Stomach (tissue), 9 donors: ENCODE results near the gene GRB10. TPM values are rescaled to one million over a fixed set of nuclear protein-coding genes. Genes with fewer than 3 reads are reported as not detected.
A peak's percentile ranks its signal among the peaks of the same experiment; 100 is the strongest.

Experiments used
- DNase-seq, 2 donors: peaks; one replicate each; pipeline versions ENCODE4 v3.0.0 to v3.0.0-alpha.2; 2013 to 2019
- H3K27ac ChIP-seq, 5 donors: fragments of 200-600 bp in 4 of 5; sonication (generic) in 4 of 5; one replicate each; pipeline ENCODE4 v1.5.1; 2013 to 2019; ENCODE audit warnings: mild to moderate bottlenecking in 1 of 5, moderate library complexity in 1 of 5
- H3K27me3 ChIP-seq, 3 donors: fragments of 200-600 bp; sonication (generic); one replicate each; pipeline ENCODE4 v1.5.1; 2017 to 2019; ENCODE audit warnings: mixed run types in 1 of 3
- H3K36me3 ChIP-seq, 4 donors: fragments of 200-600 bp; sonication (generic); 1 replicate in 3 of 4; 2 replicates in 1 of 4; pipeline ENCODE4 v1.5.1; 2016 to 2019
- H3K4me1 ChIP-seq, 4 donors: fragments of 200-600 bp; sonication (generic); one replicate each; pipeline ENCODE4 v1.5.1; 2016 to 2019
- H3K4me3 ChIP-seq, 4 donors: fragments of 200-600 bp; sonication (generic) in 3 of 4; one replicate each; pipeline ENCODE4 v1.5.1; 2016 to 2019; ENCODE audit warnings: mild to moderate bottlenecking in 1 of 4
- H3K9me3 ChIP-seq, 4 donors: fragments of 200-600 bp; sonication (generic); one replicate each; pipeline ENCODE4 v1.5.1; 2016 to 2019
- EP300 ChIP-seq: sonication (generic); formaldehyde crosslinking; IDR thresholded peaks from one replicate; pipeline ENCODE4 v1.6.1; 2017; ENCODE audit warnings: antibody characterized with exemption
- POLR2A ChIP-seq, 4 donors: fragments of 450-650 bp; IDR thresholded peaks; one replicate each; pipeline ENCODE4 v1.6.1; 2016; ENCODE audit warnings: antibody characterized with exemption in 4 of 4, control low read depth in 2 of 4, mild to moderate bottlenecking in 1 of 4, moderate library complexity in 1 of 4
- POLR2AphosphoS5 ChIP-seq, 3 donors: sonication (generic); formaldehyde crosslinking; IDR thresholded peaks; one replicate each; pipeline ENCODE4 v1.6.1; 2016; ENCODE audit warnings: antibody characterized with exemption in 3 of 3
- WGBS, 5 donors: extraction: QIAGEN DNeasy Blood & Tissue Kit in 3 of 5; methylation state at CpG; one replicate each; pipeline versions ENCODE4 v1.1.5 to v1.1.7; 2013 to 2018; 5-methylcytosine and 5-hydroxymethylcytosine counted together
- intact Hi-C: fragments of 100-400 bp; cut with DNase I; formaldehyde crosslinking; loops from one replicate; pipeline ENCODE4 v1.15.1; 2023; ENCODE audit warnings: low total_unique reads
- polyA plus RNA-seq, 3 donors: library from polyadenylated mRNA; stranded (reverse); fragments of 200-250 nt; gene quantifications; one replicate each; pipeline ENCODE4 v1.2.3, GENCODE V29; 2013
- total RNA-seq, 5 donors: library from RNA; depleted of rRNA; stranded (reverse); fragments of >200 nt; gene quantifications; one replicate each; pipeline versions ENCODE4 v1.1.0 to v1.2.3, GENCODE V29; 2014 to 2016
- TF ChIP-seq, protein P1 (sequence below), 7 experiments: fragments of 450-650 bp in 4 of 7; fragments of 200-600 bp in 3 of 7; sonication (generic) in 3 of 7; IDR thresholded peaks; one replicate each; pipeline ENCODE4 v1.5.1; 2016 to 2019; ENCODE audit warnings: antibody characterized with exemption in 7 of 7, control low read depth in 2 of 7, mild to moderate bottlenecking in 1 of 7
- donor health status: healthy with polysubstance abuse.
- donor health status: Bipolar disorder and iron deficiency.
- donor health status: healthy.

Gene GRB10
- total and polyA plus RNA-seq, 8 donors = 10.2 to 84.9 (median 49.6) TPM

DNA sequence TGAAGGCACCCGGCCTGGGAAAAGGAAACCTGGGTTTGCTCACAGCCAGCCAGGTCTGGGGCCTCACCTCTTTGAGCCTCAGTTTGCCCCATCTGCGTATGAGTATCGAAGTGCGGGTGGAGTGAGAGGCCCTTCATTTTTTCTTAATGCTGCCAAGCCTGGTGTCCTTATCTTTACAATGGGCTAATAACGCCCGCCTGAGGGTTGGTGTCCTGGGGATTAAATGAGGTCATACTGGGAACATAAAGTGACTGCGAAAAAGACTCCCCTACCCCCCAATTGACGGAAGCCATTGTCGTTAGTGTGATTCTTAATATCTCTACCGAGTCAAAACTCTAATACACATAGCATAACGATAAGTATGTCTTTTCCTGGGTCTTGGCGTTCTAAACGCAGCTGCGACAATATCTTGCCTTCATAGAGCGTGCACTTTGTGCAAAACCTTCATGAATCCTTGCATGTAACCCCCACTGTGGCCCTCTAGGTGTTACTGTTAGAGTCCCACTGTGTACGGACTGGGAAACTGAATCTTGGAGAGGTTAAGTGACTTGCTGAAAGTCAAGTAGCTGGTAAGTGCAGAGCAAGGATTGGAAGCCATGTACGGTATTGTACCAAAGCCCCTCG is 11.4 kb upstream of the GRB10 start:
- intact Hi-C loops = no loop called here
- 59 to 67% (median 64%) methylated on average over 17 to 18 of the region's 18 CpGs for WGBS, 5 donors
- no peaks in the 10 kb centered on the region for H3K36me3 ChIP-seq
- H3K27ac ChIP-seq = peak overlapping the region; percentile 76 to 90 (median 84)
- peak overlapping the region; percentile 61 to 84 (median 66) for H3K4me3 ChIP-seq
- H3K4me1 ChIP-seq = peaks cover 11 to 35% (median 30%) of the 10 kb centered on the region in 4 donors
- no peak for DNase-seq
- TF ChIP-seq EP300 (no peak), POLR2AphosphoS5 (IDR thresholded peaks at IDR 0.05) (no peak), POLR2A (IDR thresholded peaks at IDR 0.05) (no peak)
- TF ChIP-seq, protein P1, sequence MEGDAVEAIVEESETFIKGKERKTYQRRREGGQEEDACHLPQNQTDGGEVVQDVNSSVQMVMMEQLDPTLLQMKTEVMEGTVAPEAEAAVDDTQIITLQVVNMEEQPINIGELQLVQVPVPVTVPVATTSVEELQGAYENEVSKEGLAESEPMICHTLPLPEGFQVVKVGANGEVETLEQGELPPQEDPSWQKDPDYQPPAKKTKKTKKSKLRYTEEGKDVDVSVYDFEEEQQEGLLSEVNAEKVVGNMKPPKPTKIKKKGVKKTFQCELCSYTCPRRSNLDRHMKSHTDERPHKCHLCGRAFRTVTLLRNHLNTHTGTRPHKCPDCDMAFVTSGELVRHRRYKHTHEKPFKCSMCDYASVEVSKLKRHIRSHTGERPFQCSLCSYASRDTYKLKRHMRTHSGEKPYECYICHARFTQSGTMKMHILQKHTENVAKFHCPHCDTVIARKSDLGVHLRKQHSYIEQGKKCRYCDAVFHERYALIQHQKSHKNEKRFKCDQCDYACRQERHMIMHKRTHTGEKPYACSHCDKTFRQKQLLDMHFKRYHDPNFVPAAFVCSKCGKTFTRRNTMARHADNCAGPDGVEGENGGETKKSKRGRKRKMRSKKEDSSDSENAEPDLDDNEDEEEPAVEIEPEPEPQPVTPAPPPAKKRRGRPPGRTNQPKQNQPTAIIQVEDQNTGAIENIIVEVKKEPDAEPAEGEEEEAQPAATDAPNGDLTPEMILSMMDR (IDR thresholded peaks at IDR 0.05) = no peak
- H3K27me3 ChIP-seq = no peaks in the 10 kb centered on the region
- no peaks in the 10 kb centered on the region for H3K9me3 ChIP-seq

DNA sequence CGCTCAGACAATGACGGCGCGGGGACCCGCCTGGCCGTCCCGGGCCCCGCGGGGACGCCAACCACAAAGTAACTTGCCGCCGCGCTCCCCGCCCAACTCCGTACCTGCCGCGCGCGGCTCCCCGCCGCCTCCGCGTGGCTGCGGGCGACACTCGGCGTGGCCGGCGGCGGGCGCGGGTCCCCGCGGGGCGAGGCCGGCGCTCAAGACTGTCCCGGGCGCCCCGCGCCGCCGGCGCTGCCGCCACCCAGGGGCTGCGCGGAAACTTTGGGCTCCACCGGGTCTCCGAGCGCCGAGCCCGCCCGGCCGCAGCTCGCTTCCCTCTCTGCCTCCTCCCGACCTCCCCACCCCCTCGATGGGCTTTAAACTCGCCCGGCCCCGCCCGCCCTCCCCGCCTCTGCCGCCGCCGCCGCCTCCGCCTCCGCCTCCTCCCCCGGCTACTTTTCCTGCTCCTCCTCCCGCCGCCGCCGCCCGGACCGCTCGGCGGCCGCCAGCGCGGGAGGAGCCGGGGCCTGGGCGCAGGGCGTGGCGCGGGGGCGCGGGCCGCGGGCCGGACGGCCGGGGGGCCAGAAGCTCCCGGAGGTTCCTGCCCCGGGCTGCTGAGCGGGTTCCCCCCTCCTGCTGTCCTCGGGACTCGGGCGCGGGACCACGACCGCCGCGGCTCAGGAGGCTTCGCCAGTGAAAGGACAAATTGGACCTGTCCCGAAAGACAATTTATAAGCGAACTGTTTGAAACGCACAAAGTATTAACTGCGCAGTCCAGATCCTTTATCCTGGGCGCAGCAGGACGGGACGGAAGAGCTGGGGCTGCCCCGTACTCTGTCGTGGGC is 10.6 kb upstream of the GRB10 start:
- peaks cover 0 to 5% (median 2%) of the 10 kb centered on the region in 4 donors for H3K9me3 ChIP-seq
- peak; percentile 70 to 89 for DNase-seq
- H3K27me3 ChIP-seq = no peaks in the 10 kb centered on the region
- peak overlapping the region; percentile 61 to 84 (median 66) for H3K4me3 ChIP-seq
- intact Hi-C loops = no loop called here
- H3K36me3 ChIP-seq = no peaks in the 10 kb centered on the region
- 1 to 2% (median 1%) methylated on average over 17 to 106 of the region's 113 CpGs for WGBS, 5 donors
- peak overlapping the region; percentile 76 to 90 (median 84) for H3K27ac ChIP-seq
- no peak for TF ChIP-seq EP300
- peak in 1 of 3 donors; percentile 64 for TF ChIP-seq POLR2AphosphoS5 (IDR thresholded peaks at IDR 0.05)
- peaks cover 11 to 37% (median 31%) of the 10 kb centered on the region in 4 donors for H3K4me1 ChIP-seq

DNA sequence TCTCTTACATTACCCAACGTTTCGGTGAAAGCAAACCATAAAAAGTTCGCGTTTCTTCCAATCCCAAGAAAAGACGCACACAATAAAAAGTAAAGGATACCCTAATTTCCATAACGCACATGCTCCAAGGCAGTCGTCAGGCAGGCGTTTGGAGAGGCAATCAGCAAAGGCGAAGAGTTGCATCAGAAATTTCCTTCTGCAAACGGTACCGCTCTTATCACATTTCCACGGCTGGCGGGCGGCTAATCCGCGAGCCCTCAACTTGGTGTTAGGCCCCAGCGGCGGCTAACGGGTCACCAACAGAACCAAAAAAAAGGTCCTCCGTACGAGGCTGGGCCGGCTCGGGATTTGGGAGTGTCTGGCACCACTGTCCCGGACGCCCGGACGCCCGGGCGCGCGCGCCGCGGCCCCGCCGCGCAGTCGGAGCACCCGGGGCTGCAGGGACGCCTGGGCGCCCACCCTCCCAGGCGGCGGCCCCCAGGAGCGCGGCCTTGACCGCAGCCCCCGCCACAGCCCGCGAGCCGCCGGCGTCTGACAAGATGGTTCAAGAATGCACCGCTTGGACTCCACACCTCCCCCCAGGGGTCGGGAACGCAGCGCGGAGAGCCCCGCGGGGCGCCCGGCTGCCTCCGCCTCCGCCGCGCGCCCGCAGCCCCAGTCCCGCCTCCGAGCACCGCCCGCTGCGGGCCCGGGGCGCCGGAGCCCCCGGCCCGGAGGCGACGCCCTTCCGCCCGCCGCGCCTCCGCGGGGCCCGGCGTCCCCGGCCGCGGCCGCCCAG is 9.8 kb upstream of the GRB10 start:
- 1 to 4% (median 2%) methylated on average over 40 to 91 of the region's 91 CpGs for WGBS, 5 donors
- Histone ChIP-seq H3K36me3 (no peaks in the 10 kb centered on the region), H3K4me1 (peaks cover 11 to 42% (median 31%) of the 10 kb centered on the region in 4 donors), H3K27me3 (no peaks in the 10 kb centered on the region), H3K27ac (peak overlapping the region; percentile 76 to 90 (median 84)), H3K9me3 (peaks cover 0 to 9% (median 4%) of the 10 kb centered on the region in 4 donors), H3K4me3 (peak overlapping the region; percentile 61 to 84 (median 66))
- TF ChIP-seq POLR2AphosphoS5 (IDR thresholded peaks at IDR 0.05) (no peak), POLR2A (IDR thresholded peaks at IDR 0.05) (no peak), EP300 (no peak)
- TF ChIP-seq, protein P1 (IDR thresholded peaks at IDR 0.05) = no peak
- intact Hi-C loops = no loop called here
- DNase-seq = peak in 1 of 2 donors; percentile 71

GRCh38 chr7:50791938-50792341 is 9.2 kb upstream of the GRB10 start:
- H3K27ac ChIP-seq = peak overlapping the region; percentile 24 to 90 (median 84)
- WGBS, 5 donors = 17 to 24% (median 18%) methylated on average over 10 of the region's 10 CpGs
- H3K9me3 ChIP-seq = peaks cover 0 to 9% (median 4%) of the 10 kb centered on the region in 4 donors
- no peaks in the 10 kb centered on the region for H3K36me3 ChIP-seq
- TF ChIP-seq POLR2AphosphoS5 (IDR thresholded peaks at IDR 0.05) = peak in 1 of 3 donors; percentile 3
- TF ChIP-seq, protein P1 (IDR thresholded peaks at IDR 0.05) = no peak
- no peak for TF ChIP-seq EP300
- no peak for TF ChIP-seq POLR2A (IDR thresholded peaks at IDR 0.05)
- peak overlapping the region; percentile 61 to 84 (median 66) for H3K4me3 ChIP-seq
- DNase-seq = peak in 1 of 2 donors; percentile 41
- intact Hi-C loops = no loop called here
- H3K4me1 ChIP-seq = peaks cover 11 to 45% (median 31%) of the 10 kb centered on the region in 4 donors
- H3K27me3 ChIP-seq = no peaks in the 10 kb centered on the region
